ENCODE results near the gene TNRC6C.
"Not testable (repeated sequence)": the region's sequence is repeated elsewhere in the genome, so short reads cannot be mapped to it uniquely, and the experiment has no call there.

TNRC6C gene

GRCh38 chr17:78081551-78081950 lies 123.0 kb downstream of the TNRC6C start:
- H3K4me3 ChIP-seq (ENCODE audit: low read depth, low read length): no peak overlapping the region
- DNase-seq (ENCODE audit: low read depth): no peak
- in situ Hi-C loops (cut with HindIII; ENCODE audit: low sequenced_read_pairs): no loop called here
- no peak for TF ChIP-seq CTCF (IDR thresholded peaks at IDR 0.05; ENCODE audit: low read depth, low read length, missing control alignments)

- in situ Hi-C loops (cut with HindIII; ENCODE audit: low sequenced_read_pairs); DNase-seq (ENCODE audit: low read depth); H3K4me3 ChIP-seq (ENCODE audit: low read depth, low read length): not testable (repeated sequence)
These were observed 123.9 kb downstream of the TNRC6C start for GRCh38 chr17:78082355-78082872.

GRCh38 chr17:78082988-78083387 lies 124.5 kb downstream of the TNRC6C start:
- no peak for DNase-seq (ENCODE audit: low read depth)
- in situ Hi-C loops (cut with HindIII; ENCODE audit: low sequenced_read_pairs): no loop called here
- H3K4me3 ChIP-seq (ENCODE audit: low read depth, low read length): no peak overlapping the region
- no peak for TF ChIP-seq CTCF (IDR thresholded peaks at IDR 0.05; ENCODE audit: low read depth, low read length, missing control alignments)

GRCh38 chr17:78086740-78087139 lies 128.2 kb downstream of the TNRC6C start:
- DNase-seq (ENCODE audit: low read depth): no peak
- no peak overlapping the region for H3K4me3 ChIP-seq (ENCODE audit: low read depth, low read length)
- in situ Hi-C loops (cut with HindIII; ENCODE audit: low sequenced_read_pairs): loop anchor here (5.0 kb wide), 1 partner anchor 49 kb away; no protein-coding TSS in a partner anchor
- TF ChIP-seq CTCF (IDR thresholded peaks at IDR 0.05; ENCODE audit: low read depth, low read length, missing control alignments): no peak

GRCh38 chr17:78088529-78088928 lies 130.0 kb downstream of the TNRC6C start:
- no peak for DNase-seq (ENCODE audit: low read depth)
- TF ChIP-seq CTCF (IDR thresholded peaks at IDR 0.05; ENCODE audit: low read depth, low read length, missing control alignments): no peak
- H3K4me3 ChIP-seq (ENCODE audit: low read depth, low read length): no peak overlapping the region
- in situ Hi-C loops (cut with HindIII; ENCODE audit: low sequenced_read_pairs): loop anchor here (5.0 kb wide), 1 partner anchor 51 kb away; no protein-coding TSS in a partner anchor

GRCh38 chr17:78089576-78090281 lies 131.2 kb downstream of the TNRC6C start:
- no peak for DNase-seq (ENCODE audit: low read depth)
- no peak overlapping the region for H3K4me3 ChIP-seq (ENCODE audit: low read depth, low read length)
- in situ Hi-C loops (cut with HindIII; ENCODE audit: low sequenced_read_pairs): loop anchor here (5.0 kb wide), 1 partner anchor 52 kb away; no protein-coding TSS in a partner anchor
- no peak for TF ChIP-seq CTCF (IDR thresholded peaks at IDR 0.05; ENCODE audit: low read depth, low read length, missing control alignments)

- no peak overlapping the region for H3K4me3 ChIP-seq (ENCODE audit: low read depth, low read length)
- DNase-seq (ENCODE audit: low read depth): no peak
- in situ Hi-C loops (cut with HindIII; ENCODE audit: low sequenced_read_pairs): no loop called here
- no peak for TF ChIP-seq CTCF (IDR thresholded peaks at IDR 0.05; ENCODE audit: low read depth, low read length, missing control alignments)
These were observed 134.4 kb downstream of the TNRC6C start for GRCh38 chr17:78092794-78093324.
